ENCODE data around the gene SLC6A9.

SLC6A9 gene

GRCh38 chr1:44025816-44026215 is 5.4 kb downstream of the SLC6A9 start:
- no peak for FAIRE-seq

- FAIRE-seq = no peak
These were observed 6.2 kb downstream of the SLC6A9 start for GRCh38 chr1:44024903-44025525.

GRCh38 chr1:44024031-44024902 is 7.0 kb downstream of the SLC6A9 start:
- FAIRE-seq = no peak

GRCh38 chr1:44021581-44022321 is 9.5 kb downstream of the SLC6A9 start:
- FAIRE-seq = no peak

GRCh38 chr1:44021156-44021555 is 10.1 kb downstream of the SLC6A9 start:
- FAIRE-seq = no peak

- no peak for FAIRE-seq
These were observed 10.8 kb downstream of the SLC6A9 start for GRCh38 chr1:44020464-44020863.

- no peak for FAIRE-seq
These were observed 11.8 kb downstream of the SLC6A9 start for GRCh38 chr1:44019466-44019948.

GRCh38 chr1:44016890-44017400 is 14.3 kb downstream of the SLC6A9 start:
- FAIRE-seq = no peak

GRCh38 chr1:44016041-44016889 is 15.0 kb downstream of the SLC6A9 start:
- FAIRE-seq = no peak

- no peak for FAIRE-seq
These were observed 16.1 kb downstream of the SLC6A9 start for GRCh38 chr1:44015206-44015605.

- FAIRE-seq = no peak
These were observed 16.7 kb downstream of the SLC6A9 start for GRCh38 chr1:44014365-44015104.

- no peak for FAIRE-seq
These were observed 17.3 kb downstream of the SLC6A9 start for GRCh38 chr1:44013949-44014348.

- FAIRE-seq = no peak
These were observed 18.2 kb downstream of the SLC6A9 start for GRCh38 chr1:44012941-44013609.

GRCh38 chr1:44012404-44012803 is 18.9 kb downstream of the SLC6A9 start:
- no peak for FAIRE-seq

- FAIRE-seq = no peak
These were observed 20.3 kb downstream of the SLC6A9 start for GRCh38 chr1:44010935-44011471.

- no peak for FAIRE-seq
These were observed 23.0 kb downstream of the SLC6A9 start for GRCh38 chr1:44008259-44008658.

GRCh38 chr1:44002606-44003157 is 28.6 kb downstream of the SLC6A9 start:
- no peak for FAIRE-seq

GRCh38 chr1:44002165-44002564 is 29.1 kb downstream of the SLC6A9 start:
- FAIRE-seq = no peak

- FAIRE-seq = no peak
These were observed 31.1 kb downstream of the SLC6A9 start for GRCh38 chr1:44000122-44000665.

GRCh38 chr1:43999455-43999854 is 31.8 kb downstream of the SLC6A9 start:
- FAIRE-seq = no peak
